Esophagus muscularis mucosa (tissue), 4 donors: Measurements from ENCODE around the gene CTDP1.

Experiments
- EP300 ChIP-seq: sonication (generic); formaldehyde crosslinking; IDR thresholded peaks from one replicate; pipeline ENCODE4 v1.6.1; 2017; ENCODE audit warnings: antibody characterized with exemption
- POLR2A ChIP-seq: fragments of 450-650 bp; IDR thresholded peaks from one replicate; pipeline ENCODE4 v1.6.1; 2017; ENCODE audit warnings: antibody characterized with exemption, moderate library complexity, mild to moderate bottlenecking, low read depth
- POLR2AphosphoS5 ChIP-seq, 2 donors: sonication (generic); formaldehyde crosslinking; IDR thresholded peaks; one replicate each; pipeline ENCODE4 v1.6.1; 2017; ENCODE audit warnings: antibody characterized with exemption in 2 of 2
- TF ChIP-seq, protein P1 (sequence below), 3 experiments: fragments of 200-600 bp in 2 of 3; fragments of 450-650 bp in 1 of 3; sonication (generic) in 2 of 3; IDR thresholded peaks; one replicate each; pipeline ENCODE4 v1.5.1; 2017 to 2019; ENCODE audit warnings: antibody characterized with exemption in 3 of 3, mild to moderate bottlenecking in 2 of 3, moderate library complexity in 1 of 3

DNA sequence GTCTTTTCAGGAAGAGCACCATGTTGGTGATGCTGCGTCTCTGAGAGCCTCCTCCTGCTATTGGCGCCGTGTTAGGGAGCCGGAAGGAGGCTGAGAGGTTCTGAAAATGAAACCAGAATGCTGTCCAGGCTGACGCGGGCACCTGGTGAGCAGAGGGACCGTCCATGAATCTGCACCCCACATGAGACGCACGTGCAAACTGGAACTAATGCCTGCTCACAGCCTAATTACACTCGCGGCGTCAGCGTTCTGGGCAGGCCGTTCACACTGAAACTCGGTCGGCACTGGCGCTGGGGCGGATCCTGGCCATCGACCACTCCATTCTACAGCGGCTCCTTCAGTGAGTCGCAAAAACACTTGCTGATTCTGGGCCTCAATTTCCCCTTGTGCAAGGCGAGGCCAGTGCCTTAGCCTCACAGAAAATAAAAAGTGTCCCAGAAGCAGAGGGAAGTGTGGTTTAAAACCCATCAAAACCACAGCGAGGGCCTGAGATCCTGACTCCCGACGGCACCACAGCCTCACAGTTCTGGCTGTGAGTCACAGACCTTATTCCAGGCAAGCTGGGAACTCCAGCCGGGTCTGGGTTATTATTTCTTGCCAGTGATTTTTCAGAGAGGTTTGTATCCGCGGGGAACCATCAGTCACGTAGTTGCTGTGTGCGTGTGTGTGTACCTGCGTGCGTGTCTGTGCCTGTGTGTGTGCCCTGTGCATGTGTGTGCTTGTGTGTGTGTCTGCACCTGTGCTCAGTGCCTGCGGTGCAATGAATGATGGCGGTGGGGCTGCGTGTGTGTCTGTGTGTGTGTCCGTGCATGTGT lies 49.1 kb upstream of the CTDP1 start:
- TF ChIP-seq POLR2AphosphoS5 (IDR thresholded peaks at IDR 0.05) (no peak), POLR2A (no peak), EP300 (no peak)
- TF ChIP-seq, protein P1, sequence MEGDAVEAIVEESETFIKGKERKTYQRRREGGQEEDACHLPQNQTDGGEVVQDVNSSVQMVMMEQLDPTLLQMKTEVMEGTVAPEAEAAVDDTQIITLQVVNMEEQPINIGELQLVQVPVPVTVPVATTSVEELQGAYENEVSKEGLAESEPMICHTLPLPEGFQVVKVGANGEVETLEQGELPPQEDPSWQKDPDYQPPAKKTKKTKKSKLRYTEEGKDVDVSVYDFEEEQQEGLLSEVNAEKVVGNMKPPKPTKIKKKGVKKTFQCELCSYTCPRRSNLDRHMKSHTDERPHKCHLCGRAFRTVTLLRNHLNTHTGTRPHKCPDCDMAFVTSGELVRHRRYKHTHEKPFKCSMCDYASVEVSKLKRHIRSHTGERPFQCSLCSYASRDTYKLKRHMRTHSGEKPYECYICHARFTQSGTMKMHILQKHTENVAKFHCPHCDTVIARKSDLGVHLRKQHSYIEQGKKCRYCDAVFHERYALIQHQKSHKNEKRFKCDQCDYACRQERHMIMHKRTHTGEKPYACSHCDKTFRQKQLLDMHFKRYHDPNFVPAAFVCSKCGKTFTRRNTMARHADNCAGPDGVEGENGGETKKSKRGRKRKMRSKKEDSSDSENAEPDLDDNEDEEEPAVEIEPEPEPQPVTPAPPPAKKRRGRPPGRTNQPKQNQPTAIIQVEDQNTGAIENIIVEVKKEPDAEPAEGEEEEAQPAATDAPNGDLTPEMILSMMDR (IDR thresholded peaks at IDR 0.05) = no peak
